ENCODE data around the gene ANKIB1. TPM values are rescaled to one million over a fixed set of nuclear protein-coding genes. Genes with fewer than 3 reads are reported as not detected.

ANKIB1 gene
- total RNA-seq, 2 experiments from 2014 or later = 60.0 to 66.9 TPM

DNA sequence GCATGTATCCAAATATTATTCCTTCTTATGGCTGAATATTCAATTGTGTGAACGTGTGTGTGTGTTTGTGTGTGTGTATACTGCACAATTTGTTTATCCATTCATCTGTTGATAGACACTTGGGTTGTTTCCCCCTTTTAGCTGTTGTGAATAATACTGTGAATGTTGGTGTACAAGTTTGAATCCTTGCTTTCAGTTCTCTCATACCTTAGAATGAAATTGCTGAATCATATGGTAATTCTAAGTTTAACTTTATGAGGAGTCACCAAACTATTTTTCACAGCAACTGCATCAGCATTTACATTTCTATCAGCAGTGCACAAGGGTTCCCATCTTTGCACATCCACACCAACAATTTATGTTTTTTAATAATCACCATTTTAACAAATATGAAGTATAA is 114.6 kb downstream of the ANKIB1 start:
- POLR2A ChIA-PET = no interaction called here
- Histone ChIP-seq H3K4me3 (ENCODE audit: low read length) (no peak overlapping the region), H3K27ac (ENCODE audit: low read depth in 1 of 2, low read length in 2 of 2) (no peak overlapping the region), H3K36me3 (ENCODE audit: insufficient read depth, low read length) (peaks cover 27% of the 10 kb centered on the region), H3K27me3 (ENCODE audit: control insufficient read depth in 1 of 2, insufficient read depth in 2 of 2, low read length in 2 of 2) (no peaks in the 10 kb centered on the region), H3K4me1 (ENCODE audit: insufficient read depth, low read length) (no peaks in the 10 kb centered on the region), H3K9me3 (ENCODE audit: control insufficient read depth in 1 of 2, insufficient read depth in 1 of 2, low read length in 2 of 2) (no peaks in the 10 kb centered on the region)
- no peak overlapping the region for H3K4me3 Mint-ChIP-seq
- peaks cover 75% of the 10 kb centered on the region for H3K36me3 Mint-ChIP-seq (ENCODE audit: low read depth)
- no peak for ATAC-seq (ENCODE audit: poor library complexity)
- H3K4me1 Mint-ChIP-seq (ENCODE audit: low read depth) = no peaks in the 10 kb centered on the region
- TF ChIP-seq, protein P1, sequence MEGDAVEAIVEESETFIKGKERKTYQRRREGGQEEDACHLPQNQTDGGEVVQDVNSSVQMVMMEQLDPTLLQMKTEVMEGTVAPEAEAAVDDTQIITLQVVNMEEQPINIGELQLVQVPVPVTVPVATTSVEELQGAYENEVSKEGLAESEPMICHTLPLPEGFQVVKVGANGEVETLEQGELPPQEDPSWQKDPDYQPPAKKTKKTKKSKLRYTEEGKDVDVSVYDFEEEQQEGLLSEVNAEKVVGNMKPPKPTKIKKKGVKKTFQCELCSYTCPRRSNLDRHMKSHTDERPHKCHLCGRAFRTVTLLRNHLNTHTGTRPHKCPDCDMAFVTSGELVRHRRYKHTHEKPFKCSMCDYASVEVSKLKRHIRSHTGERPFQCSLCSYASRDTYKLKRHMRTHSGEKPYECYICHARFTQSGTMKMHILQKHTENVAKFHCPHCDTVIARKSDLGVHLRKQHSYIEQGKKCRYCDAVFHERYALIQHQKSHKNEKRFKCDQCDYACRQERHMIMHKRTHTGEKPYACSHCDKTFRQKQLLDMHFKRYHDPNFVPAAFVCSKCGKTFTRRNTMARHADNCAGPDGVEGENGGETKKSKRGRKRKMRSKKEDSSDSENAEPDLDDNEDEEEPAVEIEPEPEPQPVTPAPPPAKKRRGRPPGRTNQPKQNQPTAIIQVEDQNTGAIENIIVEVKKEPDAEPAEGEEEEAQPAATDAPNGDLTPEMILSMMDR (IDR thresholded peaks at IDR 0.05) = no peak
- H3K27me3 Mint-ChIP-seq = no peaks in the 10 kb centered on the region
- DNase-seq = no peak
- CTCF ChIA-PET = no interaction called here
- intact Hi-C loops (cut with DNase I, micrococcal nuclease) = no loop called here
- H3K9me3 Mint-ChIP-seq = no peaks in the 10 kb centered on the region
- H3K27ac Mint-ChIP-seq = no peak overlapping the region

GRCh38 chr7:92362131-92362530 is 116.4 kb downstream of the ANKIB1 start:
- no peaks in the 10 kb centered on the region for H3K27me3 ChIP-seq (ENCODE audit: control insufficient read depth in 1 of 2, insufficient read depth in 2 of 2, low read length in 2 of 2)
- H3K4me1 Mint-ChIP-seq (ENCODE audit: low read depth) = no peaks in the 10 kb centered on the region
- no peak overlapping the region for H3K4me3 Mint-ChIP-seq
- H3K27me3 Mint-ChIP-seq = no peaks in the 10 kb centered on the region
- ChIA-PET POLR2A (no interaction called here), CTCF (no interaction called here)
- H3K4me1 ChIP-seq (ENCODE audit: insufficient read depth, low read length) = no peaks in the 10 kb centered on the region
- H3K27ac ChIP-seq (ENCODE audit: low read depth in 1 of 2, low read length in 2 of 2) = no peak overlapping the region
- H3K27ac Mint-ChIP-seq = no peak overlapping the region
- peaks cover 19% of the 10 kb centered on the region for H3K36me3 ChIP-seq (ENCODE audit: insufficient read depth, low read length)
- TF ChIP-seq, protein P1 (IDR thresholded peaks at IDR 0.05) = no peak
- intact Hi-C loops (cut with DNase I, micrococcal nuclease) = no loop called here
- no peak overlapping the region for H3K4me3 ChIP-seq (ENCODE audit: low read length)
- ATAC-seq (ENCODE audit: poor library complexity) = no peak
- peaks cover 77% of the 10 kb centered on the region for H3K36me3 Mint-ChIP-seq (ENCODE audit: low read depth)
- no peak for DNase-seq
- H3K9me3 ChIP-seq (ENCODE audit: control insufficient read depth in 1 of 2, insufficient read depth in 1 of 2, low read length in 2 of 2) = no peaks in the 10 kb centered on the region
- no peaks in the 10 kb centered on the region for H3K9me3 Mint-ChIP-seq

GRCh38 chr7:92366730-92367129 is 121.0 kb downstream of the ANKIB1 start:
- intact Hi-C loops (cut with DNase I, micrococcal nuclease) = no loop called here
- Mint-ChIP-seq H3K4me1 (ENCODE audit: low read depth) (no peaks in the 10 kb centered on the region), H3K4me3 (no peak overlapping the region), H3K36me3 (ENCODE audit: low read depth) (peaks cover 81% of the 10 kb centered on the region), H3K27me3 (no peaks in the 10 kb centered on the region), H3K9me3 (no peaks in the 10 kb centered on the region), H3K27ac (no peak overlapping the region)
- TF ChIP-seq, protein P1 (IDR thresholded peaks at IDR 0.05) = no peak
- Histone ChIP-seq H3K9me3 (ENCODE audit: control insufficient read depth in 1 of 2, insufficient read depth in 1 of 2, low read length in 2 of 2) (no peaks in the 10 kb centered on the region), H3K4me3 (ENCODE audit: low read length) (no peak overlapping the region), H3K27me3 (ENCODE audit: control insufficient read depth in 1 of 2, insufficient read depth in 2 of 2, low read length in 2 of 2) (no peaks in the 10 kb centered on the region), H3K4me1 (ENCODE audit: insufficient read depth, low read length) (no peaks in the 10 kb centered on the region), H3K36me3 (ENCODE audit: insufficient read depth, low read length) (peaks cover 17% of the 10 kb centered on the region), H3K27ac (ENCODE audit: low read depth in 1 of 2, low read length in 2 of 2) (no peak overlapping the region)
- ChIA-PET POLR2A (no interaction called here), CTCF (no interaction called here)
- no peak for DNase-seq
- ATAC-seq (ENCODE audit: poor library complexity) = no peak

Data from CD4-positive, alpha-beta T cell (primary cell).